ENCODE data around the gene TRAPPC12. TPM values are rescaled to one million over a fixed set of nuclear protein-coding genes. Genes with fewer than 3 reads are reported as not detected.
A peak's percentile ranks its signal among the peaks of the same experiment; 100 is the strongest.

Gene TRAPPC12
- polyA plus RNA-seq, 1 donor, result 74.8 TPM

DNA sequence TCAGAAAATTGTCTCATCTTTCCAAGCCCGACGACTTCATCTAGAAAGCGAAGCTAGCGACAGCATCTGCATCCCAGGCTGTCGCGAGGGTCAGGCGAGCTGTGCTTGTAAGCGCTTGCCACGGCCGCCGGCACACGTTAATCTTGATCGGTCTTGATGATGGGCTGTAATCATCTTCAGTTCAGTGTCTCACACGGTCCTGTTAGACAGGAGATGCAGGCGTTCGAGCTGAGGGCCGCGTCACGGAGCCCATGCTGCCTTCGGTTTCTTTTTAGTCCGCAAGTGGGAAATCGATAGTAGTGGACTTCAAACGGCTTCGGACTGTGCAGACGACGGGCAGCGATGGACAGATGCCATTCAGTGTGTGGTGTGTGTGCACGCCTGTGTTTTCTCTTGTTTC, 96.3 kb downstream of the TRAPPC12 start:
- Histone ChIP-seq H3K27ac (ENCODE audit: low read length) (no peak overlapping the region), H3K27me3 (ENCODE audit: control insufficient read depth, insufficient read depth, low read length) (no peaks in the 10 kb centered on the region), H3K4me1 (ENCODE audit: control insufficient read depth, insufficient read depth, low read length) (peaks cover 4% of the 10 kb centered on the region), H3K36me3 (ENCODE audit: control insufficient read depth, insufficient read depth, low read length) (peaks cover 67% of the 10 kb centered on the region), H3K9me3 (ENCODE audit: control insufficient read depth, low read depth, low read length) (no peaks in the 10 kb centered on the region), H3K4me3 (ENCODE audit: low read length) (no peak overlapping the region)
- no CpG with 5 or more reads among the region's 28 CpGs for WGBS (ENCODE audit: insufficient coverage, low lambda C conversion rate)
- no peak for DNase-seq

DNA sequence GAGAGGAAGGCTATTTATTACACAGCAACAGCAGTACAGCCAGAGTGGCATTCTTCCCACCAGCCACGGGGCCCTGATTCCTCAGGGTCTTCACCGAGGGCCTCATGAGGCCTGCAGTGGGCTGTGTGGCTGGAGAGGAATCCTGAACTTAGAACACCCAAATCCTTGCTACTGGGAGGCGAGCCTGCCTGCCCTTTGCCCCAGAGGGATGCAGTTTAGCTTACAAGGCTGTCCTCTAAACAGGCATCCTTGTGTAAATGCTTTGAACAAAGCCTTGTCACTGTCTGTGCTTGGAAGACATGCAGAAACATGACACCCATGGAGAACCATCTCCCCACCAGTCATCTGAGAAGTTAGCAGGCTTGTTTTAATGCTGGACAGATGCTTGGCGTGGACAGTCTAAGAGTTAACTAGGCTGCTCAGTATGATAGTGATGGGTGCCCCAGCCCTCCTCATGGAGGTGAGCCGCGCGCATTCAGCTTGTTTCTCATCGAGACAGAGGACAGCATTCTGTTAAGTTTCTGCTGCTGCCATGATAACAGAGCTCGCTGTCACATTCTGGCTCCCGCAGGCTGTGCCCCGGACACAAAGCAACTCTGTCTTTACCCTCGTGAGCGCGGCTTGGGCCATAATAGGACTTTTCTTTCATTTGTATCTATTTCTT, 97.0 kb downstream of the TRAPPC12 start:
- H3K36me3 ChIP-seq (ENCODE audit: control insufficient read depth, insufficient read depth, low read length), result peaks cover 60% of the 10 kb centered on the region
- peaks cover 8% of the 10 kb centered on the region for H3K4me1 ChIP-seq (ENCODE audit: control insufficient read depth, insufficient read depth, low read length)
- no peaks in the 10 kb centered on the region for H3K9me3 ChIP-seq (ENCODE audit: control insufficient read depth, low read depth, low read length)
- DNase-seq, result no peak
- no peak overlapping the region for H3K4me3 ChIP-seq (ENCODE audit: low read length)
- H3K27ac ChIP-seq (ENCODE audit: low read length), result no peak overlapping the region
- no peaks in the 10 kb centered on the region for H3K27me3 ChIP-seq (ENCODE audit: control insufficient read depth, insufficient read depth, low read length)
- WGBS (ENCODE audit: insufficient coverage, low lambda C conversion rate), result no CpG with 5 or more reads among the region's 14 CpGs

- H3K36me3 ChIP-seq (ENCODE audit: control insufficient read depth, insufficient read depth, low read length), result peaks cover 56% of the 10 kb centered on the region
- H3K4me1 ChIP-seq (ENCODE audit: control insufficient read depth, insufficient read depth, low read length), result peaks cover 8% of the 10 kb centered on the region
- no peaks in the 10 kb centered on the region for H3K27me3 ChIP-seq (ENCODE audit: control insufficient read depth, insufficient read depth, low read length)
- no peaks in the 10 kb centered on the region for H3K9me3 ChIP-seq (ENCODE audit: control insufficient read depth, low read depth, low read length)
- DNase-seq, result no peak
- no peak overlapping the region for H3K4me3 ChIP-seq (ENCODE audit: low read length)
- no peak overlapping the region for H3K27ac ChIP-seq (ENCODE audit: low read length)
- 86% methylated on average over 1 of the region's 5 CpGs for WGBS (ENCODE audit: insufficient coverage, low lambda C conversion rate)
Observed at GRCh38 chr2:3476985-3477327, 97.5 kb downstream of the TRAPPC12 start.

GRCh38 chr2:3478846-3479385, 99.4 kb downstream of the TRAPPC12 start:
- Histone ChIP-seq H3K27me3 (ENCODE audit: control insufficient read depth, insufficient read depth, low read length) (no peaks in the 10 kb centered on the region), H3K4me1 (ENCODE audit: control insufficient read depth, insufficient read depth, low read length) (peaks cover 12% of the 10 kb centered on the region), H3K36me3 (ENCODE audit: control insufficient read depth, insufficient read depth, low read length) (peaks cover 47% of the 10 kb centered on the region), H3K27ac (ENCODE audit: low read length) (no peak overlapping the region), H3K4me3 (ENCODE audit: low read length) (no peak overlapping the region), H3K9me3 (ENCODE audit: control insufficient read depth, low read depth, low read length) (no peaks in the 10 kb centered on the region)
- WGBS (ENCODE audit: insufficient coverage, low lambda C conversion rate), result no CpG with 5 or more reads among the region's 19 CpGs
- DNase-seq, result no peak

DNA sequence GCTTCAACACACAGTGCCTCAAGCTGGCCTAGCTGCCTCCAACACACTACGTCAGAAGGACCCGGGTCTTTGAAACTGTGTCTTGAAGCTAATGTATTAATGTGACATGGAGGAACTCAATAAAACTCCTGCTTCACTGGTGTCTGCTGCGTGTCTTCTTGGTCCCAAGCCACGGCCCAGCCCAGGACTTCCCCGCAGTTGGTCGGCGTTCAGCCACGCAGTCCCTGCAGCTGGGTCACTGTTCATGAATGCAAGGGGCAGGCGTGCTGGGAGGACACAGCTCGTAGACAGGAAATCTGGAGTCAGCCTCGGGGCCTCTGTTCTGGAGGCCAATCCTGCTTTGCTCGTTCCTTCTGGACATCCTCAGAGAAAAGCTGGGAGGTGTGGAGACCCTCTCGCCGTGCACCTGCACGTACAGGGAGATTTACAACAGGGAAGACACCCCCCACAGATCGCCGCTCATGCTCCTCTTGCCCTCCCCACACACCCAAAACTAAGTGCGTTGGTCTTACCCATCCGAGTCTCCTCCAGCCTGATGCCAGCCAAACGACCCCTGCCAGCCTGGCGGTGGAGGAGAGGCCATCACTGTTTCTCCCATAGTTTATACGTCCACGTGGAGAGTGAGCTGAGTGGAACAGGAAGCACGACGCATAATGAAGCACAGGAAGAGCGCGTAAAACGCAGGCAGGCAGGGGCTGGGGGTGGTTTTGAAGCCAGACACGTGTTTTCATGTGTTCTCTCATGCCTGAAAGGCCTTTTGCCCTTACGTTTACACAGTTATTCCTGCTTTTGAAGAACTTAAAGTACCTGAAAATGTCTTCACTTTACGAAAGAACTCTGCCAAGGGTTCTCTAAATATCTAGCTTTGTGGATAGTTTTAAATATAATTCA, 100.2 kb downstream of the TRAPPC12 start:
- no peaks in the 10 kb centered on the region for H3K9me3 ChIP-seq (ENCODE audit: control insufficient read depth, low read depth, low read length)
- H3K27ac ChIP-seq (ENCODE audit: low read length), result no peak overlapping the region
- WGBS (ENCODE audit: insufficient coverage, low lambda C conversion rate), result 65% methylated on average over 8 of the region's 31 CpGs
- H3K27me3 ChIP-seq (ENCODE audit: control insufficient read depth, insufficient read depth, low read length), result no peaks in the 10 kb centered on the region
- DNase-seq, result no peak
- no peak overlapping the region for H3K4me3 ChIP-seq (ENCODE audit: low read length)
- H3K4me1 ChIP-seq (ENCODE audit: control insufficient read depth, insufficient read depth, low read length), result peaks cover 12% of the 10 kb centered on the region
- peaks cover 42% of the 10 kb centered on the region for H3K36me3 ChIP-seq (ENCODE audit: control insufficient read depth, insufficient read depth, low read length)

- peak; percentile 93 to 95 for DNase-seq
- Histone ChIP-seq H3K4me3 (ENCODE audit: low read length) (no peak overlapping the region), H3K27me3 (ENCODE audit: control insufficient read depth, insufficient read depth, low read length) (no peaks in the 10 kb centered on the region), H3K9me3 (ENCODE audit: control insufficient read depth, low read depth, low read length) (no peaks in the 10 kb centered on the region), H3K4me1 (ENCODE audit: control insufficient read depth, insufficient read depth, low read length) (peaks cover 12% of the 10 kb centered on the region), H3K36me3 (ENCODE audit: control insufficient read depth, insufficient read depth, low read length) (peaks cover 39% of the 10 kb centered on the region), H3K27ac (ENCODE audit: low read length) (peak overlapping the region; percentile 67)
- WGBS (ENCODE audit: insufficient coverage, low lambda C conversion rate), result 100% methylated on average over 1 of the region's 7 CpGs
Observed at GRCh38 chr2:3480352-3481010, 101.0 kb downstream of the TRAPPC12 start.

- H3K36me3 ChIP-seq (ENCODE audit: control insufficient read depth, insufficient read depth, low read length), result peaks cover 34% of the 10 kb centered on the region
- no peak for DNase-seq
- H3K4me3 ChIP-seq (ENCODE audit: low read length), result no peak overlapping the region
- H3K4me1 ChIP-seq (ENCODE audit: control insufficient read depth, insufficient read depth, low read length), result peaks cover 12% of the 10 kb centered on the region
- no CpG with 5 or more reads among the region's 5 CpGs for WGBS (ENCODE audit: insufficient coverage, low lambda C conversion rate)
- peak overlapping the region; percentile 67 for H3K27ac ChIP-seq (ENCODE audit: low read length)
- no peaks in the 10 kb centered on the region for H3K27me3 ChIP-seq (ENCODE audit: control insufficient read depth, insufficient read depth, low read length)
- H3K9me3 ChIP-seq (ENCODE audit: control insufficient read depth, low read depth, low read length), result no peaks in the 10 kb centered on the region
Observed at GRCh38 chr2:3481011-3481400, 101.5 kb downstream of the TRAPPC12 start.

DNA sequence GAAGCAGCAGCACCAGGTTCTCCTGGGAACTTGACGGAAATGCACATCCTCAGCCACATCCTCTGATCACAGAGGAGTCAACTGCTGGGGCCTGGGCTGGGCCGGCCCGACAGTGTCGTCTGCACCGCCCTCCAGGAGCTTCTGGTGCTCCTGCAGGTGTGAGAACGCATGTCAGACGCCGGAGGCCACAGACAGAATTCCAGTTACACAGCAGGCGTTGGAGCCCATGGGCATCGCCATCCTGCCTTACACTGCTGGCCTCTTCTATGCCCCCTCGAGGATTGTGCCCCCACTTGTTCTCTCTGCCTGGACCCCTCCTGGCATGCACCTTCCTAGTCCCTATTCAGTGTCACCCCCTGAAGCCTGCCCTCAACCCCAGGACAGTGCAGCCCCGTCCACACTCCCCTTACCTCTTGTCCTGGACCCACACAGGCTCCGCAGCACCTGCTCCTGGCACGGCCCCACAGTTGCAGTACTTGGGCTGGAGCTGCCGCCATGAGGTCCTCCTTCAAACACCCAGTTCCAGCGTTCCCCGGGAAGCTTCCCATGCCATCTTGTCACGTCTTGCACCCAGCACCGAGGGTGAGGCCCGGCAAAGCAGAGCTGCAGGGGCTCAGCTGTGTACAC, 102.4 kb downstream of the TRAPPC12 start:
- Histone ChIP-seq H3K4me1 (ENCODE audit: control insufficient read depth, insufficient read depth, low read length) (peaks cover 12% of the 10 kb centered on the region), H3K4me3 (ENCODE audit: low read length) (no peak overlapping the region), H3K27me3 (ENCODE audit: control insufficient read depth, insufficient read depth, low read length) (no peaks in the 10 kb centered on the region), H3K9me3 (ENCODE audit: control insufficient read depth, low read depth, low read length) (no peaks in the 10 kb centered on the region), H3K27ac (ENCODE audit: low read length) (no peak overlapping the region), H3K36me3 (ENCODE audit: control insufficient read depth, insufficient read depth, low read length) (peaks cover 25% of the 10 kb centered on the region)
- DNase-seq, result no peak
- no CpG with 5 or more reads among the region's 20 CpGs for WGBS (ENCODE audit: insufficient coverage, low lambda C conversion rate)

GRCh38 chr2:3482363-3482821, 102.9 kb downstream of the TRAPPC12 start:
- H3K9me3 ChIP-seq (ENCODE audit: control insufficient read depth, low read depth, low read length), result no peaks in the 10 kb centered on the region
- H3K27ac ChIP-seq (ENCODE audit: low read length), result no peak overlapping the region
- DNase-seq, result no peak
- no peaks in the 10 kb centered on the region for H3K27me3 ChIP-seq (ENCODE audit: control insufficient read depth, insufficient read depth, low read length)
- H3K36me3 ChIP-seq (ENCODE audit: control insufficient read depth, insufficient read depth, low read length), result peaks cover 23% of the 10 kb centered on the region
- WGBS (ENCODE audit: insufficient coverage, low lambda C conversion rate), result no CpG with 5 or more reads among the region's 20 CpGs
- peaks cover 12% of the 10 kb centered on the region for H3K4me1 ChIP-seq (ENCODE audit: control insufficient read depth, insufficient read depth, low read length)
- no peak overlapping the region for H3K4me3 ChIP-seq (ENCODE audit: low read length)
